Measurements from ENCODE around the gene WSB2. TPM values are rescaled to one million over a fixed set of nuclear protein-coding genes. Genes with fewer than 3 reads are reported as not detected.

WSB2 gene
- total and polyA plus RNA-seq, 2 of the 8 experiments (the other 6 are each of a cell fraction or from before 2014, with no cell fraction given) = 47.5 to 58.2 TPM

DNA sequence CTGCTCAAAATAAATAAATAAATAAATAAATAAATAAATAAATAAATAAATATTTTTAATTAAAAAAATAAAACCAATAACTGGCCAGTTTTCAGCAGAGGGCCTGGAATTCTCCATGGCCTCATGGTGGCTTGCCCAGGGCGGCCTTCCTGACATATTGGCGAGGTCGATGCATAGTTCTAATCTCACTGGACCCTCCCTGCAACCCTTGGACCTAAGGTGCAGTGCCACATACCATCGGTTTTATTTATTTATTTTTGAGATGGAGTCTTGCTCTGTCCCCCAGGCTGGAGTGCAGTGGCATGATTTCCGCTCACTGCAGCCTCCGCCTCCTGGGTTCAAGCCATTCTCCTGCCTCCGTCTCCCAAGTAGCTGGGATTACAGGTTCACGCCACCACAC, 46.7 kb upstream of the WSB2 start (continued):
- TF ChIP-seq TCF12 (IDR thresholded peaks at IDR 0.05; ENCODE audit: low read depth, low read length) = no peak
- no peak for TF ChIP-seq SAP30 (IDR thresholded peaks at IDR 0.05; ENCODE audit: insufficient read depth, insufficient replicate concordance, low read length)
- TF ChIP-seq RAD21 (IDR thresholded peaks at IDR 0.05 in 1 of 2, conservative IDR thresholded peaks at IDR 0.05 in 1 of 2; ENCODE audit: low read depth in 2 of 2, low read length in 2 of 2) = no peak
- no peak for TF ChIP-seq CBX5 (IDR thresholded peaks at IDR 0.05; ENCODE audit: low read depth, low read length)
- no peak for TF ChIP-seq POLR2A (IDR thresholded peaks at IDR 0.05; ENCODE audit: control extremely low read depth in 1 of 2, low read depth in 2 of 2, low read length in 2 of 2)
